HG03196 (cell line): Measurements from ENCODE around the gene P2RY8.
A peak's percentile ranks its signal among the peaks of the same experiment; 100 is the strongest.
"Not testable (repeated sequence)": the region's sequence is repeated elsewhere in the genome, so short reads cannot be mapped to it uniquely, and the experiment has no call there.

Experiments used
- ATAC-seq: cut with Tn5 transposase; IDR thresholded peaks from one replicate; pipeline ENCODE4 v1.9.1; 2021; ENCODE audit not compliant: unreplicated experiment

The P2RY8 gene

GRCh38 chrX:1466232-1466661 lies 70.7 kb downstream of the P2RY8 start:
- ATAC-seq: no peak

DNA sequence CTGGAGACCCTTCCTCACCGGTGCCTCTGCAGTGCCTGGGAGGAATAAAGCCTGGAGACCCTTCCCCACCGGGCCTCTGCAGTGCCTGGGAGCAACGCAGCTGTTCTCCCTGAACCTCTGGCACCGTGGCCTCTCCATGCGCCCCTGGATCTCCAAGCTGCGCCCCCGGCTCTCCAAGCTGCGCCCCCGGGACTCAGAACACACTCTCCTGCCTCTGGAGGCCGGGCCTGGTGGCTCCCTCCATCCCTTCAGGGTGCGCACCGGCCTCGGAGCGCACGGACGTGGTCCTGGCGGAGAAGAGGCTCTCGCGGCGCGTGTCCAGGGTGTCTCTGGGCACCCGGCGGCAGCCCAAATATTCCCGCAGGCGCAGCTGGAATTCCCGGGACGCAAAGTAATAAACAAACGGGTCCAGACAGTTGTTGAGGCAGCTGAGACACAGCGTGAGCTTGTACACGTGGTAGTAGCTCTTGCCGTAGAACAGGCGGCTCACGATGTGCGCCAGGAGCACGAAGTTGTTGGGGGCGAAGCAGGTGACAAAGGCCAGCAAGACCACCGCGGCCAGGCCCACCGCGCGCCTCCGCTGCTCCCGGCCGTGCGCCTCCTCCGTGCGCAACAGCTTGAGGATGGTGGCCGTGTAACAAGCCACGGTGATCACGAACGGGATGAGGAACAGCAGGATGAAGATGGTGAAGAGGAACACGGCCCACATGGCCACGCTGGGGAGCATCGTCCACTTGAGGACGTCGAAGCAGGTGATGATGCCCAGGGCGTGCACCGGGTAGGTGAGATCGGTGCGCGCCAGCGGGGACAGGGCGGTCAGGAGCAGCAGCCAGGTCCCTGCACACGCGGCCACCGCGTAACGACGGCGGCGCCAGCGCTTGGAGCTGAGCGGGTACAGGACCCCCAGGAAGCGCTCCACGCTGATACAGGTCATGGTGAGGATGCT lies 71.4 kb downstream of the P2RY8 start:
- no peak for ATAC-seq

GRCh38 chrX:1464971-1465285 lies 72.1 kb downstream of the P2RY8 start:
- no peak for ATAC-seq

- ATAC-seq: no peak
These were observed 72.7 kb downstream of the P2RY8 start for GRCh38 chrX:1464041-1464970.

- no peak for ATAC-seq
These were observed 73.4 kb downstream of the P2RY8 start for GRCh38 chrX:1463581-1463980.

DNA sequence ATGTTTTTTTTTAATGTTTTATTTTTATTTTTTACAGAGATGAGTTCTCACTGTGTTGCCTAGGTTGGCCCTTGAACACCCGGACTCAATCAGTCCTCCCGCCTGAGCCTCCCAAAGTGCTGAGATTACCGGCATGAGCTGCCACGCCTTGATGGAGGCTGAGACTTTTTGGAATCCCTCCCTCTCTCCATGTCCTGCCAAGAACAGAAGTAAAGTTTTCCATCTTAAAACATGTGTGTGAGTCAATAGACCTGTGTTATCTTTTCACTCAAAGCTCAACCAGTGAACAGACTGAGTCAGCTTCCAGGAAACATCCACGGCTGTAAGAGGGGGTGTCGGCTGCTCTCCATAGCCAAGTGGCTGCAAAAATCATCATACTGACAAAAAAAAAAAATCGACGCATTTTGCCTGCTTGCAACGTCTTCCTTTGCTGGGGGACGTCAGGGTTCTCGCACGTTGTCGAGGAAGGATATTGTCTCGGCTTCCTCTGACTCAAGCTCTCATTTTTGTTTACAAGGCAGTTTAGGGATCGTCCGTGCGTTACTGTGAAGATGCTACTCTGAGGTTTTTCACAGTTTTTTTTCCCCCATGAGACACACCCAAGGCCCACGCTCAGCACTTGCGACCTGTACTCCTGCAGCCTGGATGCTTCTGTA lies 74.3 kb downstream of the P2RY8 start:
- ATAC-seq: no peak

DNA sequence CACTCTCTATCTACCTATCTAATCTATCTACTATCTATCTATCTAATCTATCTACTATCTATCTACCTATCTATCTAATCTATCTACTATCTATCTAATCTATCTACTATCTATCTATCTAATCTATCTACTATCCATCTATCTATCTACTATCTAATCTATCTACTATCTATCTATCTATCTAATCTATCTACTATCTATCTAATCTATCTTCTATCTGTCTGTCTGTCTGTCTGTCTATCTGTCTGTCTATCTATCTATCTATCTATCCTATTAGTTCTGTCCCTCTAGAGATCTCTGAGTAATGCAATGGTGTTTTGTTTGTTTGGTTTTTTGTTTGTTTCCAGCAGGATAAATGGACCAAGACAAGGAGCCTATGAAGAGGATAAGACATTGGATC lies 74.9 kb downstream of the P2RY8 start:
- ATAC-seq: no peak

DNA sequence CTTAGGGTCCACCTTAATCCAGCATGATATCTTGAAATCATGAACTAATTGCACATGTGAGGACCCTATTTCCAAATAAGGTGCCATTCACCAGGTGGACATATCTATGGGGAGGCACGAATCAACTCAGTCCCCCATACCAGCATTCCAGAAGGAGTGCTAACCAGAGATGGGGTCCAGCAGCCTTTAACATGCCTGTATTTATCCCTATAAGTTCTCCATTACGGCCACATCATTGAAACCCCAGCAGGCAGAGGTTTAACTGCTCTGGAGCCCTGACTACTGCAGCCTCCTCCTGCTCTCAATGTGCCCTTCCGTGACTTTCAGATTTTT lies 81.1 kb downstream of the P2RY8 start:
- no peak for ATAC-seq

GRCh38 chrX:1453951-1454785 lies 82.8 kb downstream of the P2RY8 start:
- ATAC-seq: peak; percentile 56

DNA sequence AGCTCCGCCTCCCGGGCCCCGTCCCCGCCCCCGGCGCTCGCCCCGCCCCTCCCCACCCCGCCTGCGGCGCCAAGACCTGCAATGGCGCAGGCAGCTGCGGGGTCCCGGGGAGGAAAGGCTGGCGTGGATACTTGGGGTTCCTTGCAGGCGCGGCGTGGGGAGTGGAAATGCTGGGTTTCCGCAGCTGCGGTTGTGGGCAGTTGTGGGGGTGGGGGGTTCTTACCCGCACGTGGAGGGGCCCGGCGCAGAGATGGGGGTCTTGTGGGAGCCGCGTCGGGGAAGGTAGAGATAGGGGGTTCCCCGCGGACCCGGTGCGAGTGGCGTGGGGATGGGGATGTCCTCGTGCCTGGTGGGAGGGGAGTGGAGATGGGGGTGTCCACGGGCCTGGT lies 83.6 kb downstream of the P2RY8 start:
- ATAC-seq: peak; percentile 7

DNA sequence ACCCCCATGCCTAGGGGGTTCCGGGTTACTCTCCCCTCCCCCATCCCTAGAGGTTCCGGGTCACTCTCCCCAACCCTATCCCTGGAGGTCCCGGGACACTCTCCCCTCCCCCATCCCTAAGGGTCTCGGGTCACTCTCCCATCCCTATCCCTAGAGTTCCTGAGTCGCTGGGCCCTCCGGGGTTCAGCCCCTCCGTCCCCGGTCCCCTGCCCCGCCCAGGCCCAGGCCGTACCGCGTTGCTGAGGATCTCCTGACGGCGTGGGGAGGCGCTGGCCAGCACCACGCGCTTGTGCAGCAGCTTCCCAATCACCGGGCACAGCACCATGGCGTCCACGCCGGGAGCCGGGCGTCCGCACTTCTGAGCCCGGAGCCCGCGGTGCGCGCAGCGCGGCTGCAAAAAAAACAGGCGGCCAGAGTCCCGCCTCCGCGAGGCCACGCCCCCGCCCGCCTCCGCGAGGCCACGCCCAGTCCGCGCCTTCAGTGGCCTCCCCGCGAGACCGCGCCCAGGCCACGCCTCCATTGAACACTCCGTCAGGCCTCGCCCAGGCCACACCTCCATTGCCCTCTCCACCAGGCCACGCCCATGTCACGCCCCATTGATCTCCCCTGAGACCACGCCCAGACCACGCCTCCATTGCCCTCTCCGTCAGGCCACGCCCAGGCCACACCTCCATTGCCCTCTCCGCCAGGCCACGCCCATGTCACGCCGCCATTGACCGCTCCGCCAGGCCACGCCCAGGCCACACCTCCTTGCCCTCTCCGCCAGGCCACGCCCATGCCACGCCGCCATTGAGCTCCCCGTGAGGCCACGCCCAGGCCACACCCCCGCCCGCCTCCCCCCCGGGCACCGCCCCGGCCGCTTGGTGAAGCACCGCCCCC lies 84.2 kb downstream of the P2RY8 start, which contains the start of gene ASMTL:
ASMTL (minus strand) TSS at position 394 of the 879 bp plus-strand sequence; CDS start at position 325, 69 bp downstream.
- ATAC-seq: peak; percentile 78

- no peak for ATAC-seq
These were observed 85.1 kb downstream of the P2RY8 start for GRCh38 chrX:1451661-1452515.

DNA sequence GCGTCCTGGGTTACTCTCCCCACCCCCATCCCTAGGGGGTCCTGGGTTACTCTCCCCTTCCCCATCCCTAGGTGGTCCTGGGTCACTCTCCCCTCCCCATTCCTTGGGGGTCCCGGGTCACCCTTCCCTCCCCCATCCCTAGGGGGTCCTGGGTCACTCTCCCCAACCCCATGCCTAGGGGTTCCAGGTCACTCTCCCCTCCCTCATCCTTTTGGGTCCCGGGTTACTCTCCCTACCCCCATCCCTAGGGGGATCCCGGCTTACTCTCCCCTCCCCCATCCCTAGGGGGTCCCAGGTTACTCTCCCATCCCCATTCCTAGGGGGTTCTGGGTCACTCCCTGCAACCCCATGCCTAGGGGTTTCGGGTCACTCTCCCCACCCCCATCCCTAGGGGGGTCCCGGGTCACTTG lies 85.7 kb downstream of the P2RY8 start:
- no peak for ATAC-seq

- ATAC-seq: no peak
These were observed 86.4 kb downstream of the P2RY8 start for GRCh38 chrX:1450361-1451161.

- ATAC-seq: no peak
These were observed 87.2 kb downstream of the P2RY8 start for GRCh38 chrX:1449823-1450149.

DNA sequence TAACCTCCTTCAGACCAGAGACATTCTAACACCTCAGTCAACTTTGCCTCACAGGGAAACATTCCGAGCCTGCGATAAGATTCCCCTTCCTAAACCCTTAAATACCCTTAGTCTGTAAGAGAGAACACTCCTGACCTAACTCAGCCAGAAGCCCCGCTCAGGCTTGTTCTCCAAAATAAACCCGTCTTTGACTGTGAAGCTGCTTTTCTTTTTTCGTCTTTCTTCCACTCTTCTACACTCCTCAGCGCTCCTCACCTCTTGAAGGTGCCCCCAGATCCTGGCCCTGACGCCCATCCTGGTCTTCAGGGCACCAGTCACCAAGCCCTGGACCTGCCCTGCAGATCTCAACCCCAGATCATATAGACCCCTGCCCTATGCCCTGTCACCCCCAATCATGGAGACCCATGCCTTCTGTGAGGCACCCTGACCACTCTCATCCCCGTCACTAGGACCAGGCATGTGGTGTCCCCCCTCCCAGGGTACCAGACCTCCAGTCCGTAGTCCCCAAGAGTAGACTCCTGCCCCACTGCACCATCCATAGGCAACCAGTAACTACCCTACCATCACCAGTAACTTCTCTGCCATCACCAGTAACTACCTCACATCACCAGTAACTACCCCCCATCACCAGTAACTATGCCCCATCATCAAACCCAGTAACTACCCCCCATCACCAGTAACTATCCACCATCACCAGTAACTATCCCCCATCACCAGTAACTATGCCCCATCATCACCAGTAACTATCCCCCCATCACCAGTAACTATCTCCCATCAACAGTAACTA lies 87.8 kb downstream of the P2RY8 start:
- ATAC-seq: no peak

GRCh38 chrX:1448573-1449001 lies 88.4 kb downstream of the P2RY8 start:
- not testable (repeated sequence) for ATAC-seq
